Right atrium auricular region (tissue), 2 donors: ENCODE measurements around the gene MIPOL1. TPM values are rescaled to one million over a fixed set of nuclear protein-coding genes. Genes with fewer than 3 reads are reported as not detected.
"Not testable (repeated sequence)": the region's sequence is repeated elsewhere in the genome, so short reads cannot be mapped to it uniquely, and the experiment has no call there.

Experiments
- DNase-seq: peaks from one replicate; pipeline ENCODE4 v3.0.0-alpha.2; 2019; ENCODE audit warnings: low spot score
- H3K27ac ChIP-seq, 2 donors: fragments of 200-600 bp; sonication (generic); 1 replicate in 1 of 2; 2 replicates in 1 of 2; pipeline ENCODE4 v1.5.1; 2016 to 2019
- H3K27me3 ChIP-seq, 2 donors: fragments of 200-600 bp; sonication (generic); one replicate each; pipeline versions ENCODE4 v1.5.1 to v1.6.0; 2017 to 2019
- H3K36me3 ChIP-seq: fragments of 200-600 bp; sonication (generic); one replicate; pipeline ENCODE4 v1.5.1; 2016
- H3K4me1 ChIP-seq, 2 donors: fragments of 200-600 bp; sonication (generic); one replicate each; pipeline versions ENCODE4 v1.5.1 to v1.6.0; 2017 to 2019
- H3K4me3 ChIP-seq, 2 donors: fragments of 200-600 bp; sonication (generic); 1 replicate in 1 of 2; 2 replicates in 1 of 2; pipeline ENCODE4 v1.5.1; 2017 to 2019; ENCODE audit warnings: mild to moderate bottlenecking in 1 of 2, moderate library complexity in 1 of 2
- H3K9me3 ChIP-seq, 2 donors: fragments of 200-600 bp; sonication (generic); one replicate each; pipeline ENCODE4 v1.5.1; 2019
- total RNA-seq, 2 donors: library from RNA; depleted of rRNA; stranded (reverse); fragments of >200 nt; gene quantifications; one replicate each; pipeline ENCODE4 v1.1.0, GENCODE V29; 2016
- TF ChIP-seq, protein P1 (sequence below), 2 donors: fragments of 200-600 bp; sonication (generic); IDR thresholded peaks; one replicate each; pipeline ENCODE4 v1.5.1; 2019; ENCODE audit warnings: antibody characterized with exemption in 2 of 2

MIPOL1 gene
- total RNA-seq, 2 donors from 2014 or later: 4.9 to 6.2 TPM

GRCh38 chr14:37221073-37221472 lies 23.3 kb downstream of the MIPOL1 start:
- Histone ChIP-seq H3K4me1 (no peaks in the 10 kb centered on the region), H3K4me3 (no peak overlapping the region), H3K36me3 (no peaks in the 10 kb centered on the region), H3K9me3 (peaks cover 0 to 19% of the 10 kb centered on the region in 2 donors), H3K27ac (no peak overlapping the region), H3K27me3 (no peaks in the 10 kb centered on the region)
- TF ChIP-seq, protein P1, sequence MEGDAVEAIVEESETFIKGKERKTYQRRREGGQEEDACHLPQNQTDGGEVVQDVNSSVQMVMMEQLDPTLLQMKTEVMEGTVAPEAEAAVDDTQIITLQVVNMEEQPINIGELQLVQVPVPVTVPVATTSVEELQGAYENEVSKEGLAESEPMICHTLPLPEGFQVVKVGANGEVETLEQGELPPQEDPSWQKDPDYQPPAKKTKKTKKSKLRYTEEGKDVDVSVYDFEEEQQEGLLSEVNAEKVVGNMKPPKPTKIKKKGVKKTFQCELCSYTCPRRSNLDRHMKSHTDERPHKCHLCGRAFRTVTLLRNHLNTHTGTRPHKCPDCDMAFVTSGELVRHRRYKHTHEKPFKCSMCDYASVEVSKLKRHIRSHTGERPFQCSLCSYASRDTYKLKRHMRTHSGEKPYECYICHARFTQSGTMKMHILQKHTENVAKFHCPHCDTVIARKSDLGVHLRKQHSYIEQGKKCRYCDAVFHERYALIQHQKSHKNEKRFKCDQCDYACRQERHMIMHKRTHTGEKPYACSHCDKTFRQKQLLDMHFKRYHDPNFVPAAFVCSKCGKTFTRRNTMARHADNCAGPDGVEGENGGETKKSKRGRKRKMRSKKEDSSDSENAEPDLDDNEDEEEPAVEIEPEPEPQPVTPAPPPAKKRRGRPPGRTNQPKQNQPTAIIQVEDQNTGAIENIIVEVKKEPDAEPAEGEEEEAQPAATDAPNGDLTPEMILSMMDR (IDR thresholded peaks at IDR 0.05): no peak
- no peak for DNase-seq

GRCh38 chr14:37223947-37224474 lies 26.3 kb downstream of the MIPOL1 start:
- Histone ChIP-seq H3K4me1 (no peaks in the 10 kb centered on the region), H3K27me3 (no peaks in the 10 kb centered on the region), H3K36me3 (no peaks in the 10 kb centered on the region), H3K4me3 (no peak overlapping the region), H3K9me3 (peaks cover 0 to 18% of the 10 kb centered on the region in 2 donors), H3K27ac (no peak overlapping the region)
- no peak for DNase-seq
- TF ChIP-seq, protein P1 (IDR thresholded peaks at IDR 0.05): no peak

- not testable (repeated sequence) for H3K36me3 ChIP-seq, DNase-seq, H3K4me3 ChIP-seq, H3K27me3 ChIP-seq, H3K4me1 ChIP-seq, H3K27ac ChIP-seq
- peaks cover 0 to 18% of the 10 kb centered on the region in 2 donors for H3K9me3 ChIP-seq
Observed at GRCh38 chr14:37225668-37226067, 27.9 kb downstream of the MIPOL1 start.

DNA sequence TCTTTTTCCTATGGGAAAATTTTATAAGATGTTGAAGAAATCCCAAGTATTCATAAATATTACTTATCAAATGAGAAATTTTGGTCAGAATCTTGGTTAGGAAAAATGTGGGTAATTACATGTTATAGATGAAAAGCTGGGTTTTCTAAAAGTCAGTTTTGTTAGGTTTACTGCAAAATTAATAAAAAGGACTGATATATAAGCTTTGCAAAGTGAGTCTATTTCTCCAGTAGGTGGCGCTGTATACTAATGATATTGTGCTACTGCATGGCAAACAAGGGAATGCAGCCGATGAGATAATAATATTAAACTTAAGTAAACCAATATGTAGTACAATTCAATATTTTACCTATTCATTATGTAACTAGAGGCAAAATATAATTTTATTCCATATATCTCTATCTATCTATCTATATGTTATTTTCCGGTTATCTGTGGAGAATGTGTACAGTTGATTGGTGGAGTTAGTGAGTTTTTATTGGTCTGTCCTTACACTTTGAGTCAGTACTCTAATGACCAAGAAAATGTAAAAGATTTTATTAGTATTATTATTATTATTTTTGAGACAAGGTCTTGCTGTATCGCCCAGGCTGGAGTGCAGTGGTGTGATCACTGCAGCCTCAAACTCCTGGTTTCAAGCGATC lies 32.9 kb downstream of the MIPOL1 start:
- H3K27ac ChIP-seq: no peak overlapping the region
- DNase-seq: no peak
- H3K4me3 ChIP-seq: no peak overlapping the region
- H3K36me3 ChIP-seq: no peaks in the 10 kb centered on the region
- H3K9me3 ChIP-seq: peaks cover 0 to 1% of the 10 kb centered on the region in 2 donors
- no peaks in the 10 kb centered on the region for H3K27me3 ChIP-seq
- H3K4me1 ChIP-seq: no peaks in the 10 kb centered on the region
- TF ChIP-seq, protein P1 (IDR thresholded peaks at IDR 0.05): peak; percentile 57 to 87

GRCh38 chr14:37232907-37233481 lies 35.3 kb downstream of the MIPOL1 start:
- TF ChIP-seq, protein P1 (IDR thresholded peaks at IDR 0.05): peak; percentile 47 to 70
- no peaks in the 10 kb centered on the region for H3K4me1 ChIP-seq
- no peaks in the 10 kb centered on the region for H3K36me3 ChIP-seq

GRCh38 chr14:37234222-37234621 lies 36.5 kb downstream of the MIPOL1 start:
- Histone ChIP-seq H3K9me3 (no peaks in the 10 kb centered on the region), H3K27ac (no peak overlapping the region), H3K4me3 (no peak overlapping the region), H3K27me3 (no peaks in the 10 kb centered on the region), H3K36me3 (no peaks in the 10 kb centered on the region), H3K4me1 (no peaks in the 10 kb centered on the region)
- TF ChIP-seq, protein P1 (IDR thresholded peaks at IDR 0.05): no peak
- no peak for DNase-seq

More at GRCh38 chr14:37232907-37233481, 35.3 kb downstream of the MIPOL1 start:
- Histone ChIP-seq H3K4me3 (no peak overlapping the region), H3K27me3 (no peaks in the 10 kb centered on the region), H3K27ac (no peak overlapping the region), H3K9me3 (no peaks in the 10 kb centered on the region)
- DNase-seq: no peak

GRCh38 chr14:37236044-37236443 lies 38.3 kb downstream of the MIPOL1 start:
- not testable (repeated sequence) for H3K9me3 ChIP-seq

More at GRCh38 chr14:37236044-37236443, 38.3 kb downstream of the MIPOL1 start:
- H3K36me3 ChIP-seq, H3K4me1 ChIP-seq, H3K27ac ChIP-seq, H3K4me3 ChIP-seq, DNase-seq, H3K27me3 ChIP-seq: not testable (repeated sequence)
